HEK293 (cell line): ENCODE data around the gene NUP210.

Source experiments
- CTCF ChIA-PET: fragments of 350-600 bp; formaldehyde crosslinking; extraction: SDS; loops from one replicate; lab custom pipeline; 2021; ENCODE audit warnings: antibody characterized with exemption; lab: Yijun Ruan, JAX
- POLR2A ChIA-PET: fragments of 300-600 bp; formaldehyde crosslinking; extraction: SDS; loops from one replicate; lab custom pipeline; 2020; ENCODE audit warnings: antibody characterized with exemption, inconsistent platforms; lab: Yijun Ruan, JAX
- H3K27ac ChIP-seq: fragments of 200-500 bp; sonication (Bioruptor generic); 2 replicates; pipeline ENCODE4 v1.5.1; 2014; ENCODE audit warnings: low read depth, low read length, control low read depth, inconsistent platforms; ENCODE audit errors: extremely low read depth
- H3K36me3 ChIP-seq, 2 experiments: fragments of 200-500 bp in 1 of 2; sonication (Bioruptor generic) in 1 of 2; 1 replicate in 1 of 2; 2 replicates in 1 of 2; pipeline ENCODE4 v1.5.1; 2014 to 2017; ENCODE audit warnings: inconsistent platforms in 2 of 2, low read length in 2 of 2; ENCODE audit not compliant: control insufficient read depth in 2 of 2, insufficient read depth in 1 of 2
- H3K4me1 ChIP-seq: fragments of 200-500 bp; sonication (Bioruptor generic); 2 replicates; pipeline ENCODE4 v1.5.1; 2014; ENCODE audit warnings: mild to moderate bottlenecking, low read length, inconsistent platforms; ENCODE audit not compliant: control insufficient read depth, insufficient read depth
- H3K4me3 ChIP-seq: 2 replicates; pipeline ENCODE4 v1.5.1; 2011; ENCODE audit warnings: low read depth, mild to moderate bottlenecking, control low read depth, low read length, moderate library complexity
- H3K9me3 ChIP-seq: fragments of 200-500 bp; sonication (Bioruptor generic); 2 replicates; pipeline ENCODE4 v1.5.1; 2014; ENCODE audit warnings: low read depth, low read length, inconsistent platforms; ENCODE audit not compliant: control insufficient read depth, insufficient read depth
- BCL11A ChIP-seq: fragments of 450-650 bp; formaldehyde crosslinking; IDR thresholded peaks from 2 replicates; pipeline ENCODE4 v1.5.1; 2016; ENCODE audit warnings: low read depth, missing biosample characterization, missing genetic modification characterization
- KLF16 ChIP-seq: fragments of 450-650 bp; formaldehyde crosslinking; IDR thresholded peaks from 2 replicates; pipeline ENCODE4 v1.5.1; 2017; ENCODE audit warnings: missing biosample characterization, missing genetic modification characterization
- KLF8 ChIP-seq: fragments of 450-650 bp; formaldehyde crosslinking; IDR thresholded peaks from 2 replicates; pipeline ENCODE4 v1.5.1; 2016; ENCODE audit warnings: missing biosample characterization, missing genetic modification characterization
- MYNN ChIP-seq: fragments of 450-650 bp; formaldehyde crosslinking; IDR thresholded peaks from 2 replicates; pipeline ENCODE4 v1.5.1; 2016; ENCODE audit warnings: missing biosample characterization, missing genetic modification characterization, borderline replicate concordance
- PBX3 ChIP-seq: sonication (generic); formaldehyde crosslinking; IDR thresholded peaks from 2 replicates; pipeline ENCODE4 v1.8.1; 2022; ENCODE audit warnings: mild to moderate bottlenecking, moderate library complexity, missing genetic modification reagents
- SP7 ChIP-seq: fragments of 450-650 bp; formaldehyde crosslinking; IDR thresholded peaks from 2 replicates; pipeline ENCODE4 v1.5.1; 2016; ENCODE audit warnings: missing biosample characterization, missing genetic modification characterization
- ZIC2 ChIP-seq: fragments of 450-650 bp; formaldehyde crosslinking; IDR thresholded peaks from 2 replicates; pipeline ENCODE4 v1.5.1; 2016; ENCODE audit warnings: missing biosample characterization, missing genetic modification characterization
- ZNF132 ChIP-seq: fragments of 450-650 bp; formaldehyde crosslinking; IDR thresholded peaks from 2 replicates; pipeline ENCODE4 v1.5.1; 2017; ENCODE audit warnings: missing biosample characterization, missing genetic modification characterization, borderline replicate concordance
- ZNF138 ChIP-seq: fragments of 450-650 bp; formaldehyde crosslinking; IDR thresholded peaks from 2 replicates; pipeline ENCODE4 v1.5.1; 2016; ENCODE audit warnings: missing biosample characterization, missing genetic modification characterization, borderline replicate concordance
- ZNF157 ChIP-seq: fragments of 450-650 bp; formaldehyde crosslinking; IDR thresholded peaks from 2 replicates; pipeline ENCODE4 v1.5.1; 2016; ENCODE audit warnings: missing biosample characterization, missing genetic modification characterization
- ZNF202 ChIP-seq: fragments of 450-650 bp; formaldehyde crosslinking; IDR thresholded peaks from 2 replicates; pipeline ENCODE4 v1.5.1; 2016; ENCODE audit warnings: missing biosample characterization, missing genetic modification characterization, borderline replicate concordance
- ZNF221 ChIP-seq: fragments of 450-650 bp; formaldehyde crosslinking; IDR thresholded peaks from 2 replicates; pipeline ENCODE4 v1.5.1; 2017; ENCODE audit warnings: missing biosample characterization, missing genetic modification characterization, borderline replicate concordance
- ZNF280D ChIP-seq: fragments of 450-650 bp; formaldehyde crosslinking; IDR thresholded peaks from 2 replicates; pipeline ENCODE4 v1.5.1; 2016; ENCODE audit warnings: missing biosample characterization, missing genetic modification characterization
- ZNF302 ChIP-seq: fragments of 450-650 bp; formaldehyde crosslinking; IDR thresholded peaks from 2 replicates; pipeline ENCODE4 v1.5.1; 2016; ENCODE audit warnings: missing biosample characterization, missing genetic modification characterization, low read depth
- ZNF404 ChIP-seq: fragments of 450-650 bp; formaldehyde crosslinking; IDR thresholded peaks from 2 replicates; pipeline ENCODE4 v1.5.1; 2017; ENCODE audit warnings: missing biosample characterization, missing genetic modification characterization
- ZNF426 ChIP-seq: fragments of 450-650 bp; formaldehyde crosslinking; IDR thresholded peaks from 2 replicates; pipeline ENCODE4 v1.5.1; 2017; ENCODE audit warnings: missing biosample characterization, missing genetic modification characterization, mild to moderate bottlenecking, inconsistent platforms, moderate library complexity
- ZNF48 ChIP-seq: fragments of 450-650 bp; formaldehyde crosslinking; IDR thresholded peaks from 2 replicates; pipeline ENCODE4 v1.5.1; 2016; ENCODE audit warnings: missing biosample characterization, missing genetic modification characterization
- ZNF501 ChIP-seq: fragments of 450-650 bp; formaldehyde crosslinking; IDR thresholded peaks from 2 replicates; pipeline ENCODE4 v1.5.1; 2016; ENCODE audit warnings: missing biosample characterization, missing genetic modification characterization
- ZNF514 ChIP-seq: fragments of 450-650 bp; formaldehyde crosslinking; IDR thresholded peaks from 2 replicates; pipeline ENCODE4 v1.5.1; 2016; ENCODE audit warnings: missing biosample characterization, missing genetic modification characterization
- ZNF530 ChIP-seq: fragments of 450-650 bp; formaldehyde crosslinking; IDR thresholded peaks from 2 replicates; pipeline ENCODE4 v1.5.1; 2016; ENCODE audit warnings: low read depth, missing biosample characterization, missing genetic modification characterization
- ZNF76 ChIP-seq: fragments of 450-650 bp; formaldehyde crosslinking; IDR thresholded peaks from 2 replicates; pipeline ENCODE4; 2016; ENCODE audit warnings: low read depth, missing biosample characterization, missing genetic modification characterization, borderline replicate concordance
- TF ChIP-seq, protein P1 (sequence below): fragments of 450-650 bp; formaldehyde crosslinking; IDR thresholded peaks from 2 replicates; pipeline ENCODE4 v1.5.1; 2016; ENCODE audit warnings: missing biosample characterization, missing genetic modification characterization
- TF ChIP-seq, protein P2 (sequence below): fragments of 450-650 bp; formaldehyde crosslinking; IDR thresholded peaks from 2 replicates; pipeline ENCODE4 v1.5.1; 2016; ENCODE audit warnings: missing biosample characterization, missing genetic modification characterization

Gene NUP210

DNA sequence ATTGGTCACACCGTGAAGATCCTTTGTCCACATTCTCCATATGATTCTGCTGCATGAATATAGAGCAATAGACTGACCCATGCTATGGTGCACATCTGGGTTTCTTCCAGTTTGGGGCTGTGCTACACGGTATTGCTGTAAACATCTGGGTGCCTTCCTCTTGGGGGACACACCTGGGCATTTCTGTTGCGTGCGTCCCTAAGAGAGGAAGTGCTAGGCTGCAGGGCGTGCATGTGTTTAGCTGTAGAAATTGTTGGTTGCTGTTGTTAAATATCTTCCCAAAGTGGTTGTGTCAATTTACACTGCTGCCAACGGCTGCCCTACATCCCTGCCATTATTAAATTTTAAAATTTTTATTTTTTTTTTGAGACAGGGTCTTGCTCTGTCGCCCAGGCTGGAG is 52.4 kb downstream of the NUP210 start (continued):
- TF ChIP-seq, protein P1, sequence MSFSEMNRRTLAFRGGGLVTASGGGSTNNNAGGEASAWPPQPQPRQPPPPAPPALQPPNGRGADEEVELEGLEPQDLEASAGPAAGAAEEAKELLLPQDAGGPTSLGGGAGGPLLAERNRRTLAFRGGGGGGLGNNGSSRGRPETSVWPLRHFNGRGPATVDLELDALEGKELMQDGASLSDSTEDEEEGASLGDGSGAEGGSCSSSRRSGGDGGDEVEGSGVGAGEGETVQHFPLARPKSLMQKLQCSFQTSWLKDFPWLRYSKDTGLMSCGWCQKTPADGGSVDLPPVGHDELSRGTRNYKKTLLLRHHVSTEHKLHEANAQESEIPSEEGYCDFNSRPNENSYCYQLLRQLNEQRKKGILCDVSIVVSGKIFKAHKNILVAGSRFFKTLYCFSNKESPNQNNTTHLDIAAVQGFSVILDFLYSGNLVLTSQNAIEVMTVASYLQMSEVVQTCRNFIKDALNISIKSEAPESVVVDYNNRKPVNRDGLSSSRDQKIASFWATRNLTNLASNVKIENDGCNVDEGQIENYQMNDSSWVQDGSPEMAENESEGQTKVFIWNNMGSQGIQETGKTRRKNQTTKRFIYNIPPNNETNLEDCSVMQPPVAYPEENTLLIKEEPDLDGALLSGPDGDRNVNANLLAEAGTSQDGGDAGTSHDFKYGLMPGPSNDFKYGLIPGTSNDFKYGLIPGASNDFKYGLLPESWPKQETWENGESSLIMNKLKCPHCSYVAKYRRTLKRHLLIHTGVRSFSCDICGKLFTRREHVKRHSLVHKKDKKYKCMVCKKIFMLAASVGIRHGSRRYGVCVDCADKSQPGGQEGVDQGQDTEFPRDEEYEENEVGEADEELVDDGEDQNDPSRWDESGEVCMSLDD (tag by site-specific recombination) = no peak
- TF ChIP-seq ZNF280D (tag by site-specific recombination) = no peak
- no peak for TF ChIP-seq ZNF202
- TF ChIP-seq ZNF302 (tag by site-specific recombination) = no peak
- TF ChIP-seq ZNF48 (tag by site-specific recombination) = no peak
- TF ChIP-seq ZIC2 (tag by site-specific recombination) = no peak
- no peak for TF ChIP-seq KLF16
- TF ChIP-seq ZNF138 (tag by site-specific recombination) = no peak
- TF ChIP-seq ZNF76 = no peak
- no peak for TF ChIP-seq BCL11A (tag by site-specific recombination)
- TF ChIP-seq, all 188 proteins: peak for 0

- H3K4me1 ChIP-seq = no peaks in the 10 kb centered on the region
- no peak overlapping the region for H3K4me3 ChIP-seq
- no peak for TF ChIP-seq SP7 (tag by site-specific recombination)
- no peak for TF ChIP-seq KLF8 (tag by site-specific recombination)
- TF ChIP-seq ZNF426 (tag by site-specific recombination) = no peak
- no peak for TF ChIP-seq PBX3
- TF ChIP-seq ZNF221 (tag by site-specific recombination) = no peak
- no peak for TF ChIP-seq ZNF404 (tag by site-specific recombination)
- no peak for TF ChIP-seq ZNF132 (tag by site-specific recombination)
- TF ChIP-seq ZNF157 = no peak
- TF ChIP-seq ZNF138 (tag by site-specific recombination) = no peak
- no peak for TF ChIP-seq ZNF530 (tag by site-specific recombination)
- TF ChIP-seq, protein P2, sequence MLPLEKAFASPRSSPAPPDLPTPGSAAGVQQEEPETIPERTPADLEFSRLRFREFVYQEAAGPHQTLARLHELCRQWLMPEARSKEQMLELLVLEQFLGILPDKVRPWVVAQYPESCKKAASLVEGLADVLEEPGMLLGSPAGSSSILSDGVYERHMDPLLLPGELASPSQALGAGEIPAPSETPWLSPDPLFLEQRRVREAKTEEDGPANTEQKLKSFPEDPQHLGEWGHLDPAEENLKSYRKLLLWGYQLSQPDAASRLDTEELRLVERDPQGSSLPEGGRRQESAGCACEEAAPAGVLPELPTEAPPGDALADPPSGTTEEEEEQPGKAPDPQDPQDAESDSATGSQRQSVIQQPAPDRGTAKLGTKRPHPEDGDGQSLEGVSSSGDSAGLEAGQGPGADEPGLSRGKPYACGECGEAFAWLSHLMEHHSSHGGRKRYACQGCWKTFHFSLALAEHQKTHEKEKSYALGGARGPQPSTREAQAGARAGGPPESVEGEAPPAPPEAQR (tag by site-specific recombination) = no peak
- no peak for TF ChIP-seq MYNN (tag by site-specific recombination)
- TF ChIP-seq ZNF501 (tag by site-specific recombination) = no peak
- no peak for TF ChIP-seq ZNF514 (tag by site-specific recombination)
- peaks cover 10 to 81% of the 10 kb centered on the region in 2 experiments; a peak in 2 of 3 replicates for H3K36me3 ChIP-seq
- H3K27ac ChIP-seq = no peak overlapping the region
- CTCF ChIA-PET = interaction anchor here (1.4 kb wide), 1 partner anchor 88 kb away, joined by 4 read pairs; no protein-coding TSS in a partner anchor
- POLR2A ChIA-PET = interaction anchor here (0.6 kb wide), 1 partner anchor 62 kb away, joined by 3 read pairs; no protein-coding TSS in a partner anchor
- no peaks in the 10 kb centered on the region for H3K9me3 ChIP-seq
Measured at GRCh38 chr3:13365390-13366379, 54.4 kb downstream of the NUP210 start.
